GM23338 (cell line): ENCODE results near the gene MED27.

Experiments used
- CREB1 ChIP-seq: fragments of 250-450 bp; sonication (Bioruptor Pico); IDR thresholded peaks from 2 replicates; pipeline ENCODE4 v1.5.0; 2020; ENCODE audit warnings: low read depth, mild to moderate bottlenecking, moderate library complexity
- CTCF ChIP-seq, 2 experiments: fragments of 200-600 bp in 1 of 2; sonication (generic) in 1 of 2; conservative IDR thresholded peaks; 2 replicates each; pipeline versions ENCODE4 v1.5.1 to v1.6.1; 2016 to 2017; ENCODE audit warnings: antibody characterized with exemption in 2 of 2, low read depth in 2 of 2, mild to moderate bottlenecking in 2 of 2, moderate library complexity in 1 of 2
- EZH2 ChIP-seq: fragments of 200-600 bp; sonication (generic); IDR thresholded peaks from one replicate; pipeline ENCODE4 v1.8.0; 2017; ENCODE audit warnings: antibody characterized with exemption, mild to moderate bottlenecking, low read depth; ENCODE audit not compliant: unreplicated experiment
- EZH2phosphoT487 ChIP-seq: fragments of 200-600 bp; sonication (generic); IDR thresholded peaks from one replicate; pipeline ENCODE4 v1.8.1; 2018; ENCODE audit warnings: antibody characterized with exemption; ENCODE audit not compliant: unreplicated experiment

- no peak for TF ChIP-seq CTCF (conservative IDR thresholded peaks at IDR 0.05; ENCODE audit: low read depth in 2 of 2)
- no peak for TF ChIP-seq CREB1 (CRISPR knock-in tag)
- no peak for TF ChIP-seq EZH2
- TF ChIP-seq EZH2phosphoT487, result no peak
Observed at GRCh38 chr9:132066511-132066910, 13.2 kb downstream of the MED27 start.
